ENCODE results near the gene PTGER2. TPM values are rescaled to one million over a fixed set of nuclear protein-coding genes. Genes with fewer than 3 reads are reported as not detected.

Gene PTGER2
- total and polyA plus RNA-seq, 8 donors: 3.4 to 19.2 (median 5.6) TPM

DNA sequence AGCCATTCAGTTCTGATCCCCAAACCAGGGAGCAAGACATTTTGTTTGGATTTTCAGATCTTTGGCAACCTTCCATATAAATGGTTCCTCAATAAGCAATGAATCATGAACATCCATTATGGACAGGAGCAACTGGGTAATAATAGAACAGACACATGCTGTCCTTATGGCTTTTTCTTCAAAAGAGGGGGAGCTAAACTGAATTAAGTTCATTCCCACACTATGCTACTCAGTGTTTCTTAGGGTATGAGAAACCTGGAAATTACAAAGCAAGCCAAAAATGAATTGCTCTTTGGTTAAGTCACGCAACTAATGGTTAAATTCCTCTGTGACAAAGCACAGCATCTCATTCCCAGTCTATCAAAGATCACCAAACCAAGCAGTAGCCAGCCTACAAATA lies 51.0 kb downstream of the PTGER2 start:
- H3K9me3 ChIP-seq: no peaks in the 10 kb centered on the region
- DNase-seq (no peak), ATAC-seq (no peak)
- H3K4me3 ChIP-seq: no peak overlapping the region
- peaks cover 0 to 8% of the 10 kb centered on the region in 2 donors for H3K27me3 ChIP-seq
- no peak for TF ChIP-seq CTCF (IDR thresholded peaks at IDR 0.05)
- intact Hi-C loops (cut with DNase I): no loop called here
- H3K27ac ChIP-seq: no peak overlapping the region
- H3K4me1 ChIP-seq: peaks cover 6 to 9% of the 10 kb centered on the region in 2 donors
- H3K36me3 ChIP-seq: no peaks in the 10 kb centered on the region

- Histone ChIP-seq H3K36me3 (no peaks in the 10 kb centered on the region), H3K9me3 (no peaks in the 10 kb centered on the region), H3K27ac (no peak overlapping the region), H3K27me3 (no peaks in the 10 kb centered on the region), H3K4me3 (no peak overlapping the region), H3K4me1 (peaks cover 6 to 9% of the 10 kb centered on the region in 2 donors)
- ATAC-seq (no peak), DNase-seq (no peak)
- no peak for TF ChIP-seq CTCF (IDR thresholded peaks at IDR 0.05)
- intact Hi-C loops (cut with DNase I): no loop called here
Measured at GRCh38 chr14:52366796-52367315, 52.7 kb downstream of the PTGER2 start.

DNA sequence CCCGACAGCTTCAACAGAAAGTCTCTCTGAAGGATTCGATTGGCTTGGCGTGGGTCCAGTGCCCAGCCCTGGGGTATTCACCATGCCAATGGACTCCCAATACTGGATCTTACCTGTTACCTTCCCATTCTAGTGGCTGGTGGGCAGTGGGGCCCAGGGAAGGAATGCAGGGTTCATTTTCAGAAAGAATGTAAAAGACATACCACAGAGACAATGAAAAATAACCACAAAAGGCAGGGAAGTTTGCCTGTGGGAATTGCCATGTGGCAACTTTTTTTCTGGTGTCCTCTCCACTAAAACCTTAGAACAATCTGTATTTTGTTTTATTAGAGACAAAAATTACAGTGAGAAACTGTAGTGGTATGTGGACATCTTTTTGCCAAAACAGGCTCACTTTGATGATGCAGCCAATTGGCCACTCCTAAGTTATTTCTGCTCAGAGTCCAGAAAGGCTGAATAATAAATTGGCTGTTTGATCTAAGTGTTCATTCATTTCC lies 55.2 kb downstream of the PTGER2 start:
- Histone ChIP-seq H3K4me3 (no peak overlapping the region), H3K36me3 (no peaks in the 10 kb centered on the region), H3K27me3 (no peaks in the 10 kb centered on the region), H3K9me3 (peaks cover 0 to 4% of the 10 kb centered on the region in 2 donors), H3K4me1 (peaks cover 0 to 1% of the 10 kb centered on the region in 2 donors), H3K27ac (peak overlapping the region in 1 of 2 donors; percentile 21)
- intact Hi-C loops (cut with DNase I): no loop called here
- ATAC-seq: peak; percentile 24
- no peak for TF ChIP-seq CTCF (IDR thresholded peaks at IDR 0.05)
- peak in 2 of 4 donors; percentile 51 to 55 for DNase-seq

- intact Hi-C loops (cut with DNase I): no loop called here
- no peaks in the 10 kb centered on the region for H3K4me1 ChIP-seq
- H3K4me3 ChIP-seq: no peak overlapping the region
- peaks cover 0 to 4% of the 10 kb centered on the region in 2 donors for H3K9me3 ChIP-seq
- no peak overlapping the region for H3K27ac ChIP-seq
- H3K36me3 ChIP-seq: no peaks in the 10 kb centered on the region
- DNase-seq: no peak
- no peaks in the 10 kb centered on the region for H3K27me3 ChIP-seq
- TF ChIP-seq CTCF (IDR thresholded peaks at IDR 0.05): no peak
- ATAC-seq: no peak
Measured at GRCh38 chr14:52370406-52370935, 56.4 kb downstream of the PTGER2 start.

DNA sequence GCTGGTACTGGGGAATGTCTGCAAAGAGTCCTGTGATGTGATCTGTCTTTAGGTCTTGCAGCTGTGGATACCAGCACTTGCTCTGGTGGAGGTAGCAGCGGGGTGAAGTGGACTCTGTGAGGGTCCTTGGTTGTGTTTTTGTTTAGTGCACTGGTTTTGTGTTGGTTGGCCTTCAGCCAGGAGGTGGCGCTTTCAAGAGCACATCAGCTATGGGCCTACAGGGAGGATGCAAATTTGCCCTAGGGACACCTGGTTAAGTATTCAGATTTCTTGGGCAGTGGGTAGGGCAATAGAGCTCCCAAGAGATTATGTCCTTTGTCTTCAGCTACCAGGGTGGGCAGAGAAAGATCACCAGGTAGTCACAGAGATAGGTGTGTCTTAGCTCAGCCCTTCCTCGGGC lies 63.8 kb downstream of the PTGER2 start:
- intact Hi-C loops (cut with DNase I): no loop called here
- ATAC-seq: no peak
- no peak for DNase-seq
- TF ChIP-seq CTCF (IDR thresholded peaks at IDR 0.05): no peak
- no peak overlapping the region for H3K27ac ChIP-seq
- H3K27me3 ChIP-seq: no peaks in the 10 kb centered on the region
- no peaks in the 10 kb centered on the region for H3K4me1 ChIP-seq
- H3K9me3 ChIP-seq: peaks cover 0 to 4% of the 10 kb centered on the region in 2 donors
- H3K36me3 ChIP-seq: no peaks in the 10 kb centered on the region
- H3K4me3 ChIP-seq: no peak overlapping the region

Other genes with a start within 250 kb of the PTGER2 start
- 10 to 100 TPM; 25.0 to 30.7 TPM for gene NID2, start 245.3 kb upstream of the PTGER2 start, total RNA-seq
- gene NID2, start 245.3 kb upstream of the PTGER2 start, polyA plus RNA-seq (ENCODE audit: insufficient read length in 6 of 6): 100 to 1,000 TPM; 225 to 593 (median 249) TPM
- under 1 TPM; 0.73 to 0.97 TPM for gene PTGDR, start 46.6 kb upstream of the PTGER2 start, total RNA-seq
- gene PTGDR, start 46.6 kb upstream of the PTGER2 start, polyA plus RNA-seq (ENCODE audit: insufficient read length in 6 of 6): under 1 TPM; 0.11 to 0.63 (median 0.30) TPM
- 1 to 10 TPM; 6.2 TPM for gene TXNDC16, start 238.2 kb downstream of the PTGER2 start, total RNA-seq
- gene TXNDC16, start 238.2 kb downstream of the PTGER2 start, polyA plus RNA-seq (ENCODE audit: insufficient read length in 6 of 6): 10 to 100 TPM; 13.2 to 22.0 (median 17.9) TPM
- 1 to 10 TPM; 1.8 to 2.0 TPM for gene GPR137C, start 238.5 kb downstream of the PTGER2 start, total RNA-seq
- gene GPR137C, start 238.5 kb downstream of the PTGER2 start, polyA plus RNA-seq (ENCODE audit: insufficient read length in 6 of 6): 1 to 10 TPM; 5.5 to 7.6 (median 7.2) TPM